H9 (cell line): ENCODE results near the gene STK24. TPM values are rescaled to one million over a fixed set of nuclear protein-coding genes. Genes with fewer than 3 reads are reported as not detected.

Source experiments
- DNase-seq: peaks from one replicate; pipeline ENCODE4 v3.0.0-alpha.2; 2017
- H2AFZ ChIP-seq: one replicate; pipeline ENCODE4 v1.6.1; 2013; ENCODE audit warnings: mild to moderate bottlenecking, low read length, control low read depth, moderate library complexity
- H2AK5ac ChIP-seq: 2 replicates; pipeline ENCODE4 v1.6.1; 2013; ENCODE audit warnings: low read length, control low read depth, mixed read lengths; ENCODE audit not compliant: insufficient read length
- H2BK120ac ChIP-seq: one replicate; pipeline ENCODE4 v1.6.1; 2013; ENCODE audit warnings: low read depth, mild to moderate bottlenecking, low read length, control low read depth, inconsistent platforms; ENCODE audit not compliant: poor library complexity, severe bottlenecking
- H2BK12ac ChIP-seq: 2 replicates; pipeline ENCODE4 v1.6.1; 2013; ENCODE audit warnings: low read length, control low read depth, mixed read lengths, low read depth; ENCODE audit not compliant: insufficient read length
- H2BK15ac ChIP-seq: 2 replicates; pipeline ENCODE4 v1.6.1; 2013; ENCODE audit warnings: low read depth, low read length, control low read depth
- H2BK20ac ChIP-seq: one replicate; pipeline ENCODE4 v1.6.1; 2013; ENCODE audit warnings: low read depth, mild to moderate bottlenecking, low read length, control low read depth, inconsistent platforms; ENCODE audit not compliant: poor library complexity, severe bottlenecking
- H2BK5ac ChIP-seq: 2 replicates; pipeline ENCODE4 v1.6.1; 2013; ENCODE audit warnings: low read length, control low read depth, mixed read lengths; ENCODE audit not compliant: insufficient read length
- H3K14ac ChIP-seq: 2 replicates; pipeline ENCODE4 v1.6.1; 2013; ENCODE audit warnings: low read length, control low read depth; ENCODE audit not compliant: insufficient read depth
- H3K18ac ChIP-seq: 2 replicates; pipeline ENCODE4 v1.6.1; 2013; ENCODE audit warnings: low read depth, mild to moderate bottlenecking, mixed read lengths, low read length, control low read depth; ENCODE audit not compliant: insufficient read length
- H3K23ac ChIP-seq: 2 replicates; pipeline ENCODE4 v1.6.1; 2013; ENCODE audit warnings: low read length, control low read depth, mixed read lengths, low read depth; ENCODE audit not compliant: insufficient read length
- H3K23me2 ChIP-seq: 2 replicates; pipeline ENCODE4 v1.6.1; 2013; ENCODE audit warnings: low read depth, mild to moderate bottlenecking, mixed read lengths, low read length, control low read depth; ENCODE audit not compliant: insufficient read length, poor library complexity, severe bottlenecking
- H3K27ac ChIP-seq: 2 replicates; pipeline ENCODE4 v1.5.1; 2013; ENCODE audit warnings: low read length, control low read depth, mixed read lengths, low read depth; ENCODE audit not compliant: insufficient read length
- H3K27me3 ChIP-seq: 2 replicates; pipeline ENCODE4 v1.6.1; 2013; ENCODE audit warnings: low read length, control low read depth, inconsistent platforms; ENCODE audit not compliant: insufficient read depth
- H3K4ac ChIP-seq: 2 replicates; pipeline ENCODE4 v1.6.1; 2013; ENCODE audit warnings: low read depth, mild to moderate bottlenecking, control low read depth, inconsistent platforms, low read length, moderate library complexity
- H3K4me1 ChIP-seq: 2 replicates; pipeline ENCODE4 v1.6.1; 2013; ENCODE audit warnings: low read length, control low read depth, inconsistent platforms; ENCODE audit not compliant: insufficient read depth
- H3K4me2 ChIP-seq: 2 replicates; pipeline ENCODE4 v1.6.1; 2013; ENCODE audit warnings: low read length, control low read depth, mixed read lengths; ENCODE audit not compliant: insufficient read length, insufficient read depth
- H3K56ac ChIP-seq: 2 replicates; pipeline ENCODE4 v1.6.1; 2013; ENCODE audit warnings: low read depth, mild to moderate bottlenecking, mixed read lengths, low read length, control low read depth; ENCODE audit not compliant: insufficient read length
- H3K79me1 ChIP-seq: 2 replicates; pipeline ENCODE4 v1.6.1; 2013; ENCODE audit warnings: low read depth, mild to moderate bottlenecking, moderate library complexity, low read length, control low read depth, inconsistent platforms; ENCODE audit not compliant: insufficient read depth, poor library complexity, severe bottlenecking
- H3K79me2 ChIP-seq: 2 replicates; pipeline ENCODE4 v1.6.1; 2013; ENCODE audit warnings: low read length, control low read depth, inconsistent platforms; ENCODE audit not compliant: insufficient read depth
- H3K9ac ChIP-seq: 2 replicates; pipeline ENCODE4 v1.6.1; 2013; ENCODE audit warnings: low read length, control low read depth, mixed read lengths; ENCODE audit not compliant: insufficient read length; ENCODE audit errors: extremely low read depth
- H3K9me3 ChIP-seq: one replicate; pipeline ENCODE4 v1.6.1; 2013; ENCODE audit warnings: low read depth, low read length, inconsistent platforms; ENCODE audit not compliant: control insufficient read depth
- H3T11ph ChIP-seq: one replicate; pipeline ENCODE4 v1.6.1; 2013; ENCODE audit warnings: mild to moderate bottlenecking, low read length, control low read depth, inconsistent platforms
- H4K20me1 ChIP-seq: one replicate; pipeline ENCODE4 v1.6.1; 2013; ENCODE audit not compliant: control insufficient read depth, insufficient read length, insufficient read depth
- H4K5ac ChIP-seq: 2 replicates; pipeline ENCODE4 v1.6.1; 2013; ENCODE audit warnings: low read depth, mild to moderate bottlenecking, mixed read lengths, low read length, control low read depth; ENCODE audit not compliant: insufficient read length
- H4K8ac ChIP-seq: replicated peaks from 2 replicates; pipeline ENCODE4 v1.6.1; 2013; ENCODE audit warnings: low read length, control low read depth, mixed read lengths, low read depth; ENCODE audit not compliant: insufficient read length
- H4K91ac ChIP-seq: 2 replicates; pipeline ENCODE4 v1.6.1; 2013; ENCODE audit warnings: low read depth, mild to moderate bottlenecking, moderate library complexity, mixed read lengths, low read length, control low read depth; ENCODE audit not compliant: insufficient read length
- H3K27ac Mint-ChIP-seq, 3 experiments: 2 replicates in 2 of 3; 3 replicates in 1 of 3; pipeline ENCODE4 v1.8.0; 2020 to 2021; ENCODE audit warnings: mixed read lengths in 3 of 3, mild to moderate bottlenecking in 1 of 3, moderate library complexity in 1 of 3
- H3K27me3 Mint-ChIP-seq: 2 replicates; pipeline ENCODE4 v1.8.0; 2021; ENCODE audit warnings: low read depth, mild to moderate bottlenecking, moderate library complexity, mixed read lengths
- H3K36me3 Mint-ChIP-seq, 3 experiments: 2 replicates in 2 of 3; 3 replicates in 1 of 3; pipeline ENCODE4 v1.8.0; 2020 to 2021; ENCODE audit warnings: low read depth in 3 of 3, mixed read lengths in 3 of 3; ENCODE audit not compliant: insufficient read depth in 1 of 3
- H3K4me1 Mint-ChIP-seq, 2 experiments: 2 replicates each; pipeline ENCODE4 v1.8.0; 2020; ENCODE audit warnings: mixed read lengths in 2 of 2
- H3K4me3 Mint-ChIP-seq, 2 experiments: 2 replicates in 1 of 2; 3 replicates in 1 of 2; pipeline ENCODE4 v1.8.0; 2020 to 2021; ENCODE audit warnings: mild to moderate bottlenecking in 2 of 2, mixed read lengths in 2 of 2, moderate library complexity in 1 of 2
- H3K9me3 Mint-ChIP-seq, 2 experiments: 2 replicates in 1 of 2; 3 replicates in 1 of 2; pipeline ENCODE4 v1.8.0; 2020; ENCODE audit warnings: mild to moderate bottlenecking in 2 of 2, mixed read lengths in 2 of 2, moderate library complexity in 1 of 2
- CTCF ChIP-seq: fragments of 200-600 bp; sonication (generic); conservative IDR thresholded peaks from 3 replicates; pipeline ENCODE4 v1.8.0; 2021; ENCODE audit warnings: antibody characterized with exemption, mild to moderate bottlenecking
- WGBS: extraction: QIAGEN DNeasy Blood & Tissue Kit; methylation state at CpG from one replicate; pipeline ENCODE4 v1.1.7; 2013; ENCODE audit warnings: missing lambda C conversion rate, low lambda C conversion rate, mixed read lengths; ENCODE audit not compliant: insufficient read length; ENCODE audit errors: extremely low coverage; 5-methylcytosine and 5-hydroxymethylcytosine counted together
- total RNA-seq: library from RNA; stranded (reverse); gene quantifications from 2 replicates; pipeline ENCODE4 v1.2.1, GENCODE V29; 2021

The STK24 gene
- total RNA-seq, 1 experiment from 2014 or later = 134 TPM

- Histone ChIP-seq H2BK20ac (no peak overlapping the region), H3K23me2 (no peaks in the 10 kb centered on the region), H3K27me3 (no peaks in the 10 kb centered on the region), H3K79me1 (peaks cover 3% of the 10 kb centered on the region), H2BK15ac (no peak overlapping the region), H2AK5ac (no peak overlapping the region), H4K8ac (no peak overlapping the region), H3K4me2 (no peak overlapping the region), H3K4ac (no peak overlapping the region), H2BK12ac (no peak overlapping the region), H3K9me3 (no peaks in the 10 kb centered on the region), H3K9ac (no peak overlapping the region), H2BK5ac (no peak overlapping the region), H3K27ac (no peak overlapping the region), H2BK120ac (no peak overlapping the region), H3T11ph (no peak overlapping the region), H3K56ac (no peak overlapping the region), H4K20me1 (no peaks in the 10 kb centered on the region), H4K91ac (no peak overlapping the region), H4K5ac (no peak overlapping the region), H3K23ac (no peak overlapping the region), H3K79me2 (peaks cover 29% of the 10 kb centered on the region; the same call in 1 of the 2 replicates), H3K4me1 (peaks cover 6% of the 10 kb centered on the region; the same call in 1 of the 2 replicates), H3K18ac (no peak overlapping the region), H2AFZ (no peak overlapping the region), H3K14ac (peak overlapping the region; percentile 37; the same call in 1 of the 2 replicates)
- H3K36me3 Mint-ChIP-seq = no peaks in the 10 kb centered on the region; a peak in 1 of 7 replicates
- TF ChIP-seq CTCF = no peak
- no peak overlapping the region for H3K4me3 Mint-ChIP-seq
- no CpG with 5 or more reads among the region's 8 CpGs for WGBS
- DNase-seq = no peak
- H3K27me3 Mint-ChIP-seq = no peaks in the 10 kb centered on the region
- peaks cover 76 to 84% of the 10 kb centered on the region in 2 experiments for H3K4me1 Mint-ChIP-seq
- no peaks in the 10 kb centered on the region for H3K9me3 Mint-ChIP-seq
- peak overlapping the region; percentile 10 to 24 (median 18); a peak in 5 of 7 replicates for H3K27ac Mint-ChIP-seq
Observed at GRCh38 chr13:98489446-98490194, 87.3 kb downstream of the STK24 start.
